Sigmoid colon (tissue), 7 donors: ENCODE data around the gene BCAS3. TPM values are rescaled to one million over a fixed set of nuclear protein-coding genes. Genes with fewer than 3 reads are reported as not detected.
"Not testable (repeated sequence)": the region's sequence is repeated elsewhere in the genome, so short reads cannot be mapped to it uniquely, and the experiment has no call there.

Experiments
- DNase-seq: peaks from one replicate; pipeline ENCODE4 v3.0.0-alpha.2; 2019
- H3K27ac ChIP-seq, 4 donors: fragments of 200-600 bp; sonication (generic); one replicate each; pipeline ENCODE4 v1.5.1; 2016 to 2019; ENCODE audit warnings: mild to moderate bottlenecking in 1 of 4
- H3K27me3 ChIP-seq, 3 donors: fragments of 200-600 bp; sonication (generic); one replicate each; pipeline ENCODE4 v1.5.1; 2019; ENCODE audit warnings: mild to moderate bottlenecking in 1 of 3
- H3K36me3 ChIP-seq, 4 donors: fragments of 200-600 bp; sonication (generic); one replicate each; pipeline ENCODE4 v1.5.1; 2016 to 2019
- H3K4me1 ChIP-seq, 4 donors: fragments of 200-600 bp; sonication (generic); one replicate each; pipeline ENCODE4 v1.5.1; 2017 to 2019
- H3K4me3 ChIP-seq, 4 donors: fragments of 200-600 bp; sonication (generic); one replicate each; pipeline ENCODE4 v1.5.1; 2017 to 2019; ENCODE audit warnings: mild to moderate bottlenecking in 2 of 4, moderate library complexity in 1 of 4
- H3K9me3 ChIP-seq, 4 donors: fragments of 200-600 bp in 3 of 4; sonication (generic) in 3 of 4; one replicate each; pipeline versions ENCODE4 v1.5.1 to v1.6.1; 2013 to 2019
- EP300 ChIP-seq, 4 donors: sonication (generic); formaldehyde crosslinking; IDR thresholded peaks; one replicate each; pipeline ENCODE4 v1.6.1; 2017; ENCODE audit warnings: antibody characterized with exemption in 4 of 4
- POLR2A ChIP-seq, 2 donors: fragments of 450-650 bp; IDR thresholded peaks; one replicate each; pipeline ENCODE4 v1.6.1; 2016; ENCODE audit warnings: antibody characterized with exemption in 2 of 2, mild to moderate bottlenecking in 2 of 2, moderate library complexity in 2 of 2
- POLR2AphosphoS5 ChIP-seq, 4 donors: sonication (generic); formaldehyde crosslinking; IDR thresholded peaks; one replicate each; pipeline ENCODE4 v1.6.1; 2017; ENCODE audit warnings: antibody characterized with exemption in 4 of 4
- WGBS, 2 donors: extraction: QIAGEN DNeasy Blood & Tissue Kit; methylation state at CpG; one replicate each; pipeline ENCODE4 v1.1.7; 2013; 5-methylcytosine and 5-hydroxymethylcytosine counted together
- intact Hi-C: fragments of 100-400 bp; cut with DNase I; formaldehyde crosslinking; loops from one replicate; pipeline ENCODE4 v1.15.1; 2023
- polyA plus RNA-seq, 3 donors: library from polyadenylated mRNA; stranded (reverse); fragments of 200-250 nt; gene quantifications; one replicate each; pipeline ENCODE4 v1.2.3, GENCODE V29; 2013
- total RNA-seq, 4 donors: library from RNA; depleted of rRNA; stranded (reverse); fragments of >200 nt; gene quantifications; one replicate each; pipeline ENCODE4 v1.1.0, GENCODE V29; 2016
- TF ChIP-seq, protein P1 (sequence below), 4 experiments: fragments of 450-650 bp in 3 of 4; fragments of 200-600 bp in 1 of 4; IDR thresholded peaks; one replicate each; pipeline ENCODE4 v1.5.1; 2016 to 2019; ENCODE audit warnings: antibody characterized with exemption in 4 of 4, mild to moderate bottlenecking in 3 of 4, moderate library complexity in 2 of 4
- donor health status: healthy with polysubstance abuse.
- donor health status: Bipolar disorder and iron deficiency.
- donor health status: healthy.

BCAS3 gene
- total and polyA plus RNA-seq, 7 donors: 6.3 to 38.5 (median 28.5) TPM

DNA sequence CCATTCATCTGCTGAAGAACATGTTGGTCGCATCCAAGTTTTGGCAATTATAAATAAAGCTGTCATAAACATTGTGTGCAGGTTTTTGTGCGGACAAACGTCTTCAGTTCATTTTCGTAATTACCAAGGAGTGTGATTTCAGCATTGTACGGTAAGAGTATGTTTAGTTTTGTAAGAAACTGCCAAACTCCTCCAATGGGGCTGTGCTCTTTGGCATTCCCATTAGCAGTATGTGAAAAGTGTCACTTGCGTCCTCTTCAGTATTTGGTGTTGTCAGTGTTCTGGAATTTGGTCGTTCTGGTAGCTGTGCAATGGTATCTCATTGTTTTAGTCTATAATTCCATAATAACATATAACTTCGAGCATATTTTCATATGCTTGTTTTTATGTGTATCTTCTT, 120.9 kb downstream of the BCAS3 start:
- Histone ChIP-seq H3K27me3 (no peaks in the 10 kb centered on the region), H3K27ac (no peak overlapping the region), H3K4me3 (no peak overlapping the region), H3K9me3 (peaks cover 0 to 2% (median 0%) of the 10 kb centered on the region in 4 donors), H3K4me1 (no peaks in the 10 kb centered on the region), H3K36me3 (no peaks in the 10 kb centered on the region)
- no peak for DNase-seq
- TF ChIP-seq, protein P1, sequence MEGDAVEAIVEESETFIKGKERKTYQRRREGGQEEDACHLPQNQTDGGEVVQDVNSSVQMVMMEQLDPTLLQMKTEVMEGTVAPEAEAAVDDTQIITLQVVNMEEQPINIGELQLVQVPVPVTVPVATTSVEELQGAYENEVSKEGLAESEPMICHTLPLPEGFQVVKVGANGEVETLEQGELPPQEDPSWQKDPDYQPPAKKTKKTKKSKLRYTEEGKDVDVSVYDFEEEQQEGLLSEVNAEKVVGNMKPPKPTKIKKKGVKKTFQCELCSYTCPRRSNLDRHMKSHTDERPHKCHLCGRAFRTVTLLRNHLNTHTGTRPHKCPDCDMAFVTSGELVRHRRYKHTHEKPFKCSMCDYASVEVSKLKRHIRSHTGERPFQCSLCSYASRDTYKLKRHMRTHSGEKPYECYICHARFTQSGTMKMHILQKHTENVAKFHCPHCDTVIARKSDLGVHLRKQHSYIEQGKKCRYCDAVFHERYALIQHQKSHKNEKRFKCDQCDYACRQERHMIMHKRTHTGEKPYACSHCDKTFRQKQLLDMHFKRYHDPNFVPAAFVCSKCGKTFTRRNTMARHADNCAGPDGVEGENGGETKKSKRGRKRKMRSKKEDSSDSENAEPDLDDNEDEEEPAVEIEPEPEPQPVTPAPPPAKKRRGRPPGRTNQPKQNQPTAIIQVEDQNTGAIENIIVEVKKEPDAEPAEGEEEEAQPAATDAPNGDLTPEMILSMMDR (IDR thresholded peaks at IDR 0.05): no peak
- TF ChIP-seq POLR2AphosphoS5 (IDR thresholded peaks at IDR 0.05) (no peak), POLR2A (IDR thresholded peaks at IDR 0.05) (no peak), EP300 (IDR thresholded peaks at IDR 0.05) (no peak)
- intact Hi-C loops: no loop called here
- 64 to 76% methylated on average over 8 of the region's 8 CpGs for WGBS, 2 donors

DNA sequence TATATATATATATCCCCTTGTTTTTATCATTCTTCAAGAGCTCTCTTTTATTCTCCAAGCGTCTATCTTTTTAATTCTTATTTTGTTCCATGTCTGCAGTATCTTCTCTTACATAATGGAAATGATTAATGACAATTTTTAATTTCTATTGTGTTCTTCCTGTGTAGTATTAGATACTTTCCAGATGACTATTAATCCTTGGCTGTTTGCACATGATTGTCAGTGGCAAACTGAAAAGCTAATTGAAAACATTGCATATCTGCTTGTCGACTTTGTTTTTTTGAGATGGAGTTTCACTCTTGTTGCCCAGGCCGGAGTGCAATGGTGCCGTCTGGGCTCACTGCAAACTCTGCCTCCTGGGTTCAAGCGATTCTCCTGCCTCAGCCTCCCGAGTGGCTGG, 124.7 kb downstream of the BCAS3 start:
- DNase-seq: no peak
- Histone ChIP-seq H3K27me3 (no peaks in the 10 kb centered on the region), H3K36me3 (no peaks in the 10 kb centered on the region), H3K27ac (no peak overlapping the region), H3K4me1 (no peaks in the 10 kb centered on the region), H3K4me3 (no peak overlapping the region), H3K9me3 (no peaks in the 10 kb centered on the region)
- intact Hi-C loops: no loop called here
- WGBS, 2 donors: 93 to 94% methylated on average over 6 of the region's 6 CpGs
- TF ChIP-seq POLR2AphosphoS5 (IDR thresholded peaks at IDR 0.05) (no peak), POLR2A (IDR thresholded peaks at IDR 0.05) (no peak)

DNA sequence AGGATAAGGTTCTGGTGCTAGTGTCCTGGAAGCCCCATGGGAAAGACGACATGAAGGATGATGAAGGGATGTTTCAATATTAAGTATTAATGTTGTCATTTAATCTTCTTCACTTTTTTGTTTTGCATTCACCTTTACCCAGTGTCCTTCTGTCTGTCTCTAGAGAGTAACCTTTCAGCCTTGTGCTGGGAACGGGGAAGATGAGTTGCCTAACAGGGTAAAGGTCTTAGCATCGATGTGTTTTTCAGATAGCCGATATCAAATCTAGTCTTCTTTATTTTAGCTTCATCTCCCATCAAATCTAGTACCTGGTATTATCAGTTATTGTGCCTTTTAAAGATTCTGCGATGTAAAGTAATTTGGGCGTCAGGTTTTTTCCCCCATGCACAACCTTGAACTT, 125.4 kb downstream of the BCAS3 start:
- Histone ChIP-seq H3K9me3 (no peaks in the 10 kb centered on the region), H3K27me3 (no peaks in the 10 kb centered on the region), H3K36me3 (no peaks in the 10 kb centered on the region), H3K27ac (no peak overlapping the region), H3K4me1 (no peaks in the 10 kb centered on the region), H3K4me3 (no peak overlapping the region)
- intact Hi-C loops: no loop called here
- DNase-seq: no peak
- WGBS, 2 donors: 96 to 98% methylated on average over 6 of the region's 6 CpGs
- TF ChIP-seq, protein P1 (IDR thresholded peaks at IDR 0.05): no peak
- TF ChIP-seq EP300 (IDR thresholded peaks at IDR 0.05) (no peak), POLR2A (IDR thresholded peaks at IDR 0.05) (no peak), POLR2AphosphoS5 (IDR thresholded peaks at IDR 0.05) (no peak)

DNA sequence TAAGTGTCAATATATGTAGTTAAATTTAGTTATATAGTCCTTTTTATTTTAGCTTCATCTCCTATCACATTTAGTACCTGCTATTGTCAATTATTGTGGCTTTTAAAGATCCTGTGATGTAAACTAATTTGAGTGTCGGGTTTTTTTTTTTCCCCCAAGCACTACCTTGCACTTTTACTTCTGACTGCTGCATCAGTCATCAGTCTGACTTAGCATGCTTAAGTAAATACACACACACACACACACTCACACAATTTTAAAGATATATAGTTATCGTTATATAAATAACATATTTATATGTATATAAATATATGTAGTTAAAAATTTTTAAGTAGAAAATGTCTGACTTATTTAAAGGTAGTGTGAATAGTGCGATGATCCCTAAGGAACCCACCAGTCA, 127.2 kb downstream of the BCAS3 start:
- H3K27ac ChIP-seq: no peak overlapping the region
- TF ChIP-seq POLR2AphosphoS5 (IDR thresholded peaks at IDR 0.05) (no peak), POLR2A (IDR thresholded peaks at IDR 0.05) (no peak), EP300 (IDR thresholded peaks at IDR 0.05) (no peak)
- TF ChIP-seq, protein P1 (IDR thresholded peaks at IDR 0.05): no peak
- H3K4me1 ChIP-seq: no peaks in the 10 kb centered on the region
- WGBS, 2 donors: 93 to 95% methylated on average over 3 of the region's 3 CpGs
- peaks cover 0 to 6% (median 0%) of the 10 kb centered on the region in 4 donors for H3K36me3 ChIP-seq
- H3K27me3 ChIP-seq: no peaks in the 10 kb centered on the region
- no peak overlapping the region for H3K4me3 ChIP-seq
- no peaks in the 10 kb centered on the region for H3K9me3 ChIP-seq
- intact Hi-C loops: no loop called here
- no peak for DNase-seq

DNA sequence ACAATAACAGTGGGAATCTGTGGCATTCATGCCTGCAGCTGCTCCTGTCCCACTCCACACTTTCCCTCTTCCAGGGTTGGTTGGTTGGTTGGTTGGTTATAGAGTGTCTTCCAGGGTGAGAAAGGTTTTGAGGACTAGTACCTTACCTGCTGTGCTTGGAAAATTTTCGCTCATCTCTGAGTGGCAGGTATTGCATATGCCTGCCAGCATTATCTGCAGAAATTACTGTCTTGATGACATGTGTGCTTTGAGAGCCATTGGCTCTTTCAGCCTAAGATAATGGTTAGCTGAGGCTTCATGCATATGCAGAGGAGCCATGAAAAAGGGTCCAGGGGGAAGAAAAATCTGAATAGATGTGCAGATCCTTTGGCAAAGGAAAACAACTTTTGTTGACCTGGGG, 131.8 kb downstream of the BCAS3 start:
- H3K27ac ChIP-seq: no peak overlapping the region
- intact Hi-C loops: no loop called here
- H3K4me1 ChIP-seq: no peaks in the 10 kb centered on the region
- H3K4me3 ChIP-seq: no peak overlapping the region
- no peak for TF ChIP-seq POLR2A (IDR thresholded peaks at IDR 0.05)
- TF ChIP-seq, protein P1 (IDR thresholded peaks at IDR 0.05): no peak
- TF ChIP-seq EP300 (IDR thresholded peaks at IDR 0.05): no peak
- no peak for TF ChIP-seq POLR2AphosphoS5 (IDR thresholded peaks at IDR 0.05)
- no peaks in the 10 kb centered on the region for H3K27me3 ChIP-seq
- DNase-seq: no peak
- H3K9me3 ChIP-seq: peaks cover 0 to 7% (median 0%) of the 10 kb centered on the region in 4 donors
- 95 to 98% methylated on average over 1 of the region's 1 CpG for WGBS, 2 donors
- peaks cover 0 to 17% (median 0%) of the 10 kb centered on the region in 4 donors for H3K36me3 ChIP-seq

DNA sequence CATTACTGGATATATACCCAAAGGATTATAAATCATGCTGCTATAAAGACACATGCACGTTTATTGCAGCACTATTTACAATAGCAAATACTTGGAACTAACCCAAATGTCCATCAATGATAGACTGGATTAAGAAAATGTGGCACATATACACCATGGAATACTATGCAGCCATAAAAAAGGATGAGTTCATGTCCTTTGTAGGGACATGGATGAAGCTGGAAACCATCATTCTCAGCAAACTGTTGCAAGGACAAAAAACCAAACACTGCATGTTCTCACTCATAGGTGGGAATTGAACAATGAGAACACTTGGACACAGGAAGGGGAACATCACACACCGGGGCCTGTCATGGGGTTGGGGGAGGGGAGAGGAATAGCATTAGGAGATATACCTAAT, 137.3 kb downstream of the BCAS3 start:
- H3K27me3 ChIP-seq, H3K4me3 ChIP-seq, DNase-seq, intact Hi-C loops, H3K4me1 ChIP-seq, H3K27ac ChIP-seq, H3K9me3 ChIP-seq: not testable (repeated sequence)
- peaks cover 0 to 11% (median 0%) of the 10 kb centered on the region in 4 donors for H3K36me3 ChIP-seq
- WGBS, 2 donors: 58% methylated on average over 2 of the region's 2 CpGs
